ENCODE data around the gene ARID4A.

DNA sequence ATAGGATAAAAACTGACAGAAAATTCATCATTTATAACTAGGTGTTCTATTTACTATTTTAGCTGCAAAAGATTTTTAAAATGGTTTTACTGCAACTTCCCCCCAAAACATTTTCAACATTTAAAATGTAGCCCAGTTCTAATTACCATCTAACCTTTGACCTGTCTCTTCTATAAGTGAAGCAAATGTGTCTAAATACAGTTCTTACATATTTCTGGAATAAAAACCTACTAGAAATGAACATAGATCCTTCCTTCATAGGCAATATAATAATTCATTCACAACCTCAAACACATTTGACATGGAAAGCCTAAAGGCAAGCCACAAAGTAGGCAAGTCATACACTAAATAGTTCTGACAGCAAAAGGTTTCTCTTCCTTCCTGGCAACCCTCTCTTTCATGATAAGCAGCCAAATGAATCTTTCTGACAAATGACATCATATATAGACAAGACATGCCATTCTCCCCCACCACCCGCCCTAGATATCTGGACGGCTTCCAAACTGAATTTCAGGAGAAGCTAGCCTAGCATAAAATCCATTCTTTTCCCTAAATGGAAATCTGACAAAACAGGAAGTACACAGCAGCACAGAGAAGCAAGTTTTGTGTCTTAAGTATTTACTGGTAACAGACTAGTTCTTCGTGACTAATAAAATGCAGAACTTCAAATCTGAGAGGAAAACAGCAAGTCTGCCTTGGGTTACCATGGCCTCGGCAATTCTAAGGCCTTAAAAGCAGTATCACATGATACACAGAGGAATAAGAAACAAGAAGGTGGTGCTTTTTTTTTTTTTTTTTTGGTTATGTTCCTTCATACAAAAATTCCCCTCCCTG, 17.2 kb upstream of the ARID4A start:
- TF ChIP-seq, protein P1, sequence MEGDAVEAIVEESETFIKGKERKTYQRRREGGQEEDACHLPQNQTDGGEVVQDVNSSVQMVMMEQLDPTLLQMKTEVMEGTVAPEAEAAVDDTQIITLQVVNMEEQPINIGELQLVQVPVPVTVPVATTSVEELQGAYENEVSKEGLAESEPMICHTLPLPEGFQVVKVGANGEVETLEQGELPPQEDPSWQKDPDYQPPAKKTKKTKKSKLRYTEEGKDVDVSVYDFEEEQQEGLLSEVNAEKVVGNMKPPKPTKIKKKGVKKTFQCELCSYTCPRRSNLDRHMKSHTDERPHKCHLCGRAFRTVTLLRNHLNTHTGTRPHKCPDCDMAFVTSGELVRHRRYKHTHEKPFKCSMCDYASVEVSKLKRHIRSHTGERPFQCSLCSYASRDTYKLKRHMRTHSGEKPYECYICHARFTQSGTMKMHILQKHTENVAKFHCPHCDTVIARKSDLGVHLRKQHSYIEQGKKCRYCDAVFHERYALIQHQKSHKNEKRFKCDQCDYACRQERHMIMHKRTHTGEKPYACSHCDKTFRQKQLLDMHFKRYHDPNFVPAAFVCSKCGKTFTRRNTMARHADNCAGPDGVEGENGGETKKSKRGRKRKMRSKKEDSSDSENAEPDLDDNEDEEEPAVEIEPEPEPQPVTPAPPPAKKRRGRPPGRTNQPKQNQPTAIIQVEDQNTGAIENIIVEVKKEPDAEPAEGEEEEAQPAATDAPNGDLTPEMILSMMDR (IDR thresholded peaks at IDR 0.05): no peak
- TF ChIP-seq POLR2A (IDR thresholded peaks at IDR 0.05): no peak
